ENCODE results near the gene ACACB.

ACACB gene

GRCh38 chr12:109115758-109116610 is at the start of gene ACACB:
Gene ACACB (plus strand): TSS chr12:109116587. CDS start chr12:109139406, 22,819 bp downstream.
- DNase-seq (ENCODE audit: low spot score) = no peak

- DNase-seq (ENCODE audit: low spot score) = no peak
Measured at GRCh38 chr12:109069307-109070271, 46.8 kb upstream of the ACACB start.

- no peak for DNase-seq (ENCODE audit: low spot score)
Measured at GRCh38 chr12:109074866-109075265, 41.5 kb upstream of the ACACB start.

DNA sequence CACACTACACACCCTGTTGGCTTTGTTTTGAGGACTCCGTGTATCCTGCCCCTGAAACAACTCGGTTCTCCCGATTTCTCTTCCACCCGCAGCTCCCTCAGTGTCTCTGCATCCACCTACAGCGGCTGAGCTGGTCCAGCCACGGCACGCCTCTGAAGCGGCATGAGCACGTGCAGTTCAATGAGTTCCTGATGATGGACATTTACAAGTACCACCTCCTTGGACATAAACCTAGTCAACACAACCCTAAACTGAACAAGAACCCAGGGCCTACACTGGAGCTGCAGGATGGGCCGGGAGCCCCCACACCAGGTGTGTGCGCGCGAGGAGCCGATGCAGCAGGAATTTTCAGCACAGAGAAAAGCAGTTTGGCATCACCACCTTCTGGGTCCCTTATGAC is 33.6 kb upstream of the ACACB start:
- no peak for DNase-seq (ENCODE audit: low spot score)

- no peak for DNase-seq (ENCODE audit: low spot score)
Measured at GRCh38 chr12:109084425-109084824, 32.0 kb upstream of the ACACB start.

DNA sequence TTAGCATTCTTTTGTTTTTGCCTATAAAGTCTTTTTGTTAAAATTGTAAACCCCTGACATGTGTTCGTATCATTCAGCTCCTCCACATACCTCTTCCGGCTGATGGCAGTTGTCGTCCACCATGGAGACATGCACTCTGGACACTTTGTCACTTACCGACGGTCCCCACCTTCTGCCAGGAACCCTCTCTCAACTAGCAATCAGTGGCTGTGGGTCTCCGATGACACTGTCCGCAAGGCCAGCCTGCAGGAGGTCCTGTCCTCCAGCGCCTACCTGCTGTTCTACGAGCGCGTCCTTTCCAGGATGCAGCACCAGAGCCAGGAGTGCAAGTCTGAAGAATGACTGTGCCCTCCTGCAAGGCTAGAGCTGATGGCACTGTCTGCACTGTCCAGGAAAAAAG is 30.8 kb upstream of the ACACB start:
- DNase-seq (ENCODE audit: low spot score) = no peak

DNA sequence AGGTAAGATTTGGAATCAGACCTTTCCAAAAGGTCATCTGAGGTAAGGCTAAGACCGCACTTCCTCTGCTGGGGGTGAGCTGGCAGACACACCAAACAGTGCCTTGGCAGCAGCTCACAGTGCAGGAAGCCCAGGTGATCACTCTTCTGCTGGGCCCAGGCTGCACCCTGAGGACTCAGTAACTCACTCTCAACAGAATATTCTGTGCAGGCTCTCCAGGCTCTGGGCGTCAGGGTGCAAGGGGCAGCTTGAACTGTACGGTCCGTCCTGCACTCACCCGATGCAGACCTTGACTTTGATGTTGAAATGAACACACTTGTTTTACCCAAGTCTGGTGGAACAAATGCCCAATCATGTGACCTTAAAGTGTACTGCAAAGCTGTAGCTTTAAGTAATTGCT is 29.1 kb upstream of the ACACB start:
- no peak for DNase-seq (ENCODE audit: low spot score)

GRCh38 chr12:109088818-109089217 is 27.6 kb upstream of the ACACB start:
- DNase-seq (ENCODE audit: low spot score) = no peak

DNA sequence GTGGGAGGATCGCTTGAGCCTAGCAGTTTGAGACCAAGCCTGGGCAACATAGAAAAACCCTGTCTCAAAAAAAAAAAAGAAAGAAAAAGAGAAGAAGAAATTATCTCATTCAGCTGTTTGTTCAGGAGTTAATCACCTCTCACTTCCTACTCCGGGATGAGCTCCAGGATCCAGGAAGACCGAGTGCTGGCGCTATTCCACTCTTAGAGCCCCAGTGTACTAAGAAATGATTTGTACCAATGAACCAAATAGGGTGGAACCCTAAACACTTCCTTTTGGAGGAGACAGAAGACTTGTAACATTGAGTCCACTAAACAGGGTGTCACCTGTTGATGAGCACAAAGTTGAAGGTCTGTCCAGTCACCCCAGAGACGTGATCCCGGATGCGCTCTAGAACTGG is 26.7 kb upstream of the ACACB start:
- DNase-seq (ENCODE audit: low spot score) = no peak

DNA sequence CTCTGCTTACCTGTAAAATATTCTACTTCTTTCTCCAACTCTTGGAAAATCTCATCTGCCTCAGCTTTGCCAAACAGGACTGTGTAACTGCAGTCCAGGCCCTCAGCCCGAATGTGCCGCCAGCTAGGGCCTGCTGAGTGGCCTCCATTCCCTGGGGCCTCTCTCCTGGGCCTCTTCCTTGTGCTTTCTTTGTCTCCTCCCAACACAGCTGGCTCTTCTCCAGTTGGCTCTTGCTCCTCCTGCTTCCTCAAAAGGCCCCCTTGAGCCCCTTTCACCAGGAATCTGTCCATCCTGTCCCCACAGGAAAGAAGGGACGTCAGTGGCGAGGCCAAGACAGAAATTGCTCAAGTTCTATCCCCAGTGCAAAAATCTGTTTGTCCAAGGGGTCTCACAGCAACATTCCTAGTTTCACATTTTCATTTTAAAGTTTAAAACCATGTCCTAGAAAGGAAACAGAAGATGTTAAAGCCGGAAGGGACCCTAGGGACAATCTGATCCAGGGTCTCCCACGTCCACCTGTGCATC is 23.8 kb upstream of the ACACB start:
- DNase-seq (ENCODE audit: low spot score) = no peak

GRCh38 chr12:109093022-109093918 is 23.1 kb upstream of the ACACB start, which contains the start of gene ALKBH2:
Gene ALKBH2 (minus strand): TSS chr12:109093472. CDS start chr12:109092786, 686 bp downstream.
- peak; percentile 94 for DNase-seq (ENCODE audit: low spot score)

DNA sequence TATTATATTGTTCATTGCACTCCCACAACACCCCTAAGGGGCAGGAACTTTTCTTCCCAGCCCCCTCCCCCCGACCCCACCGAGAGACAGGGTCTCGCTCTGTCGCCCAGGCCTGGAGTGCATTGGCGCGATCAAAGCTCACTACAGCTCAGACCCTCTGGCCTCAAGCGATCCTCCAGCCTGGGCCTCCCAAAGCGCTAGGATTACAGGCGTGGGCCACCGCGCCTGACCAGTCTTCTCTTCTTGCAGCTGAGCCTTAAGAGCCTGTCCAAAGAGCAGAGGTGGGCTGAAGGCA is 19.3 kb upstream of the ACACB start:
- no peak for DNase-seq (ENCODE audit: low spot score)

DNA sequence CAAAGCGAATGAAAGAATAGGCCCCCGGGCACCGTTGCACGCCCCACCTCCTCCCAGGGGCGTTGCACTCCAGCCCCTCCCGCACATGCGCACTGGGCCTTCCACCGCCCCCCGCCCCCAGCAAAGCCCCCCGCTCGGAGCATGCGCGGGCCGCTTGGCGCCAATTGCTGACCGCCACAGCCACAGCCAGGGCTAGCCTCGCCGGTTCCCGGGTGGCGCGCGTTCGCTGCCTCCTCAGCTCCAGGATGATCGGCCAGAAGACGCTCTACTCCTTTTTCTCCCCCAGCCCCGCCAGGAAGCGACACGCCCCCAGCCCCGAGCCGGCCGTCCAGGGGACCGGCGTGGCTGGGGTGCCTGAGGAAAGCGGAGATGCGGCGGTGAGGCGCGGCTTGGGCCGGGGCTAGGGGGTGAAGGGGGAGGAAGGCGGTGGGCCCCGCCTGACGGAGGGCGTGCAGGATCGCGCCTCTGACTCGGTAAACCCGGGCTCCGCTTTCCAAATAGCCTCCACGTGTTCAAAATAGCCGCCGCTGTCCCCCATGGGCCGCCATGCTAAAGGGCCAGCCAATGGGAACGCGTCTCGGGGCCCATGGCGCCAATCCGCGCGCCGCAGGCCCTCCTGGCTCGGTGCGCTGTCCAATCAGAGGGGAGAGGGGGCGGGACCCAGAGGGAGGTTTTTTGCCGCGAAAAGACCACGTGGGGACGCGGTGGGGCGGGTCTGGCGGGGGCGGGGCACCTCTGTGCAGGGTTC is 18.8 kb upstream of the ACACB start, which contains the start of gene UNG:
Gene UNG (plus strand): TSS at position 163 of the 748 bp plus-strand sequence. CDS start 83 bp downstream, at position 246.
- DNase-seq (ENCODE audit: low spot score) = peak; percentile 98

GRCh38 chr12:109098183-109098604 is 18.2 kb upstream of the ACACB start:
- DNase-seq (ENCODE audit: low spot score) = peak; percentile 16

DNA sequence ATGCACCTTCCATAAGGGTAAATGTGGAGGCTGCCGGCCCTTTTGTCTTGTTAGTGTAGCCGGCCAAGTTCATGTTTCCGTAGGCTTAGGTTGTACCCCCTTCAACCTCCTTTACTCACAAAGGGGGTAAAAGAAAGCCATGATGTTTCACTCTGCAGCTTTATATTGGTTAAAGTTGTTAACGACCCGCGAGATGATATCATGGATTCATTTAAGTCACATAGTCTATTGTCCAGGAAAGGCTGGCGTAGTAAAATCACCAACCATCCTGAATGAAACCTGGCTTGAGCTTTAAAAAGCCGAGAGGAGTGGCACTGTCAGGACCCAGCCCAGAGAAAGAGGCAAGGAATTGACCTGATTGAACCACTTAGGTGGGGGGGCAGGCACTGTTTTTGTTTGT is 17.7 kb upstream of the ACACB start:
- no peak for DNase-seq (ENCODE audit: low spot score)

DNA sequence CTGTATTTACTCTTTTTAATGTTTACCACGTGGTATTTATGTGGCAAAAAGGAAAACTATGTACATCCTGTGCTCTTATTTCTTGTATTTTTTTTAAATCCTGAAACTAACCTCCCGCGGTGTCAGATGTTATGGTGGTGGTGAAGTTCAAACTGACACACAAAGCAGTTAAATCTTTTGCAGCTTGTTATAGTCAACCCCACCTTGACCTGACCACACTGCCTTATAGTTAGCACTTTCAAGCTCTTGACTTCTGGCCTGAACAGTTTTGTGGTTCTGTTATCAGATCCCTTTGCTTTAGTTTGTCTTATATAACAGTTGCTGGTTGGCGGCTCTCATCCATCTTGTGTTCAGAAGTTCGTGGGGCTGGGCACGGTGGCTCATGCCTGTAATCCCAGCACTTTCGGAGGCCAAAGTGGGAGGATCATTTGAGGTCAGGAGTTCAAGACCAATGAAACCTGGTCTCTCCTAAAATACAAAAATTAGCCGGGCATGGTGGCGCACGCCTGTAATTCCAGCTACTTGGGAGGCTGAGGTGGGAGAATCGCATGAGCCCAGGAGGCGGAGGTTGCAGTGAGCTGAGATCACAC is 16.9 kb upstream of the ACACB start:
- DNase-seq (ENCODE audit: low spot score) = peak; percentile 14

DNA sequence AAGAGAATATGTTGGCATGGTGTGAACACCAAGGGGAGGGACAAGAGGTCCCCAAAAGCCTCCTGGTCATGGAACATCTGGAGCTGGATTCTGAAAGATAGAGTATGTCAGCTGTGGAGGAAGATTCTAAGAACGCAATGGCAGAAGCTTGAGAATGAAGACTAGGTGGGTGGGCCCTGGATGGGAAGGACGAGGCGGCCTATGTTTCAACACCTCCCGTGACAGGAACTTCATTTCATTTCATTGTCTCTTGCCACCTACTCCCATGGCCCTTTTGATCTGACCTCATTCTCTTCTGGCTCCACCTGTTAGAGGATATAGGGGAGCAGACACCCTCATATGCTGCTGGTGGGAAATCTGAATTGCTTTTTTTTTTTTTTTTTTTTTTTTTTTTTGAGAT is 15.6 kb upstream of the ACACB start:
- DNase-seq (ENCODE audit: low spot score) = no peak

- DNase-seq (ENCODE audit: low spot score) = no peak
Measured at GRCh38 chr12:109102491-109102890, 13.9 kb upstream of the ACACB start.

GRCh38 chr12:109105176-109105575 is 11.2 kb upstream of the ACACB start:
- DNase-seq (ENCODE audit: low spot score) = no peak

- no peak for DNase-seq (ENCODE audit: low spot score)
Measured at GRCh38 chr12:109109746-109110350, 6.5 kb upstream of the ACACB start.
